HG03108 (cell line): ENCODE data around the gene ERAL1.
"Not testable (repeated sequence)": the region's sequence is repeated elsewhere in the genome, so short reads cannot be mapped to it uniquely, and the experiment has no call there.

Experiments used
- ATAC-seq: cut with Tn5 transposase; IDR thresholded peaks from one replicate; pipeline ENCODE4 v1.9.1; 2021; ENCODE audit warnings: moderate library complexity; ENCODE audit not compliant: unreplicated experiment

ERAL1 gene

DNA sequence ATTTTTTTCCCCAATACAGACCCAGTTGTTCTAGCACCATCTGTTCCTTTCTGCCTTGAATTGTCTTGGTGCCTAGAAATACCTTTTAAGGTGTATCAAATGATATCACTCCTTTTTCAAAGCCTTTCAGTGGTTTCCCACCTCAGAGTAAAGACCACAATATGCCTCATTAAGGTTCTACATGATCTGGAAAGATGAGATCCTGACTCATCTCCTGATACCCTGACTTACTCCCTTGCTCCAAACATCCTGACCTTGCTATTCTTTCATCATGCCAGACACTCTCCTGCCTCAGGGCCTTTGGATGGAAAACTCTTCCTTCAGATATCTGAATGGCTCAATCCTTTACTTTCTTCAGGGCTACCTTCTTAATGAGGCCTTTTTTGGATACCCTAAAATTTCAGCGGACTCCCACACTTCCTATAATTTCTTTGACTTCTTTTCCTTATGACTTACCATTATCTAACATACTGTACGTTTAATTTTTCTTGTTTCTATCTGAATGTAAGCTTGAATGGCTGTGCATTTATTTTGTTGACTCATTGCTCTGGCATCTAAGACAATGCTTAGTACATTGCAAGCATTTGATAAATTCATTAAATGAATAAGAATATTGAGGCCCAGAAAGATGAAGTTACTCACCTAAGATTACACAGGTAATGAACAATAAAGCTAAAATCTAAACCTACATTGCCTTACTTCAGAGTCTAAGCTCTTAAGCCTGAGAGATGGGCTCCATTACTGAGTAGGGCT, 23.5 kb downstream of the ERAL1 start:
- ATAC-seq, result no peak

DNA sequence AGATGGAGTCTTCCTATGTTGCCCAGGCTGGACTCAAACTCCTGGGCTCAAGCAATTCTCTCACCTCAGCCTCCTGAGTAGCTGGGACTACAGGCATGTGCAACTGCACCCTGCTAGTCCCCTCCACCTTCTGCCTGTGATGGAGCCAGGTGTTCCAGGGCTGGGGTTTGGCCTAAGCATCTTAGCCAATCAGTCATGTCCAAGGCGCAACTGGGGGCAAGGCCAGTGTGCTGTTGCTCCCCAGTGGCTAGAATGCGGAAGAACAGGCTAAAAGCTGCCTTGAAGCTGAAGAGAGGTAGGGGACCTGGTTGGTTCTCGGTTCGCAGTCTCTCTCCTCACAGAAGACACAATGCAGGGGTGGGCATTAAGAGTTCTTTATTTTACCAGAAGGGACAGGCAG, 24.2 kb downstream of the ERAL1 start:
- no peak for ATAC-seq

DNA sequence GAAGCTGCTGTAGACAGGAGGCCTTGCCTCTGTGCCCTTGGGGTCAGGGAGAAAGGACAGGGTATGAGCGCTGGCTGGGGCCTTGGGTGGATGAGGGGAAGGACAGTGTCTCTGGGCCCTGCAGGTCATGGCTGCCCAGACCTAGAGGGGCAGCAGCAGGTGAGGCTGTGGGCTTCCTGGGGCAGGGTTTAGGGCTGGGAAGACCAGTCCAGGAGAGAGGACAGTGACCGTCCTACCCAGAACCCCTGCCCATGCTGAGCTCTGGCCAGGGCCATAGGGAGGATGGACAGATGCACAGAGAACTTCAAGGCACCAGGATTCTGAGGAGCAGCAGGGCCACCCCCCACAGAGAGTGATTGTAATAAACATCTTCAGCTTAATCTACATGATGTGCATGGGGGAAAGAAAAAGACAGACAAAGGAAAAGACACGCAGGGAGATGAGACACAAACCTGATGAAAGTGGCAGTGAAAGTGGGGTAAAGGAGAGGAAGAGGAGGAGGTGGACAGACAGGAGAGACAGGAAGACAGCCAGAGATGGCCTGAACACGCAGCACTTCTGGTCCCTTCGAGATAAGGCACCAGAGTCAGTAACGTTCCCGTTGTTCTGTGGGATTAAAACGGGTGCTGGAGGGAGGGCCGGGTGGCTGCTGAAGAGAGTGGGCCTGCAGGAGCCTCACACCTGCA, 25.2 kb downstream of the ERAL1 start:
- ATAC-seq, result no peak

DNA sequence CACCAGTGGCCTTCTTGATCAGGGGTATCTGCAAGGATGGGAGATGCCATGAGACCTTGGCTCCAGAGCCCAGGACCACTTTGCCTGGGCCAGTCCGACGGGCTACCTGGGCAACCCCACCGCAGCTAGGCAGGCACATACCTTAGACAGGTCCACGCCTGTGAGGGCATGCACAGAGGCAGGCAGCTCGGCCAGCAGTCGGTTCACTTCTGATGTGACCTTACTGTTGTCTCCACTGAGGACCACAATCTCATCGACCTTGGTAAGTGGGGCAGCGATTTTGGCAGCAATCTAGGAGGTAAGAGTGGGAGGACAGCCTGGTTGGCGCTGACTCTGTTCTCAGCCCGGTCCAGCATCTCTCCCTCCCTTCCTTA, 25.7 kb downstream of the ERAL1 start:
- no peak for ATAC-seq

DNA sequence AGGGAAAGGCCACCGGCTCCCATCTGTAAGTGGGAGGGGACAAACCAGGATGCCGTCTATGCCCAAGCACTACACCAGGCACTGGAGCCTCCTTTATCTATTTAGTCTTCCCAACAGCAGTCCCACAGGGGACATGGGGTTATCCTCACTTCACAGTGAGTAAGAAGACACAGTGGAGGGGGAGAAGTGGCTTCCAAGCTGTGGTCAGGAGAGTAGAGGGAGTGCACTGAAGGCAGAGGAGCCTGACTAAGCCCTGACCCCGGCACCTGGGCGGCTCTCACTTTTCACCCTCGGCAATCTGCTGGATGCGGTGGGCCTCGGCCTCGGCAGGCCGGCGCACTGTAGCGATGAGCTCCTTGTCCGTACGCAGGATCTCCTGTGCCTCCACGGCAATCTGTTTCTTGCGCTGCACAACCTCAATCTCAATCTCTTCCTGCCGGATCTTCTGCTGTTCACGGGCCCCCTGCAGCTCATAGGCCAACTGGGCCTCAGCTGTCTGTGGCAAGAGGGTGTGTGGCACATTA, 26.8 kb downstream of the ERAL1 start:
- no peak for ATAC-seq

DNA sequence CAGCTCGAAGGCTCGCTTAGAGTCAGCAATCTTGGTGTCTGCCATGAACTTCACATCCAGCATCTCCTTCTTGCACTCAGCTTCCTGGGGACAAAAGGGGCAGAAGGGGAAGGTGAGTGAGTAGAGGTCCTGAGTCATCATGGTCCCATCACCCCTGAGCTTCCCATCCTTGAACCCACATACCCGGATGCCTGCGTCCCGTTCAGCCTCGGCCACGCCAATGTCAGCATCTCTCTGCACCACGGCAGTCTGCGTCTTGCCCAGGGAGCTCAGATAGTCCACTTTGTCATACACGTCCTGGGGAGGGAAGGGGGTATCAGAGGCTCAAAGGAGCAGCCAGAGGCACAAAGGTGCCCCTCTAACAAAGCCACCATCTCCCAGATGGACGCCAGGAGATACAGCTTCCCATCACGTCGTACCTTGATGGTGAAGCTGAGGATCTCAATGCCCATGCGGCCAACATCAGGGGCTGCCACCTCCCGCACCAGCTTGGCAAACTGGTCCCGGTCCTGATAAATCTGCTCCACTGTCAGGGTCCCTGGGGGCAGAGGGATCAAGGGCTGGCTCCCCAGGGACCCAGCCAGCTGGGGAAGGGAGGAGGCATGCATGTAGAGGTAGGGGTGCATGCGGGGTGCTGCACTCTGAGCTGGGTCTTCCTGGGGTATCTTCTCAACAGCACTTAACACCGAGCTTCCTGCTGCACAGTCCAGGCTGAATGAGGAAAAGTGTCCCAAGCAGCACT, 27.5 kb downstream of the ERAL1 start:
- no peak for ATAC-seq

DNA sequence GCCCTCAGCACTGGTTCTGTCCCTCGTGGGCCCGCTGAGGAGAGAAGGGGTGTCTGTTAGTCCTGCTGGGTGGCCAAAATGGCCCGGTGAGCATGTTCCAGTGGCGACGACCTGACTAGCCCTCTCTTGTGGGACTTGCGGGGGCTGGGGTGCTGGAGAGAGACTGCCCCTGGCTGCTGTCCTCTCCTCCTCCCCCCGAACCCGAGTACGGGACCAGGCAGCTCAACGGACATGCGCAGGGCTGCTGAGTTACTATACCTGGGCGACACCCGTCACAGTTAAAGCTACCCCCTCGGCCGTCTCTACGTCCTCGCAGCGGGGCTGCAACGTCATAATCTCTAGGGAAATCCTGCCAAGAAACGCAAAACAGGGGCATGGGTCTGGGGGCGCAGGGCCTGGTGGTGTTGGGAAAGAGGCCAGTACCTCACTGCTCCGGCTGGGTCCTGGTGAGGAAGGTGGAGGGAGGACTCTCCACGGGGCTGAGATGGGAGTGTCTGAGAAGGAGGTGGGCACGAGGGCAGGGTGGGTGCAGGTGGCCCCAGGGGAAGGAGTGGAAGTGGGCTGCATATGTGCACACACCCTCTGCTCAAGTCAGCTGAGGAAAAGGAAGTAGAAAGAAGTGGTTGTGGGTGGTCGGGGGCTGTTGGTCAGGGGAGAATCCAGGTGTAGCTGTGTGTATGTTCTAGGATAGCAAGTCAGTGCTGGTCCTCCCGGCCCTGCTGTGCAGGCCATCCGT, 29.3 kb downstream of the ERAL1 start:
- ATAC-seq, result no peak

DNA sequence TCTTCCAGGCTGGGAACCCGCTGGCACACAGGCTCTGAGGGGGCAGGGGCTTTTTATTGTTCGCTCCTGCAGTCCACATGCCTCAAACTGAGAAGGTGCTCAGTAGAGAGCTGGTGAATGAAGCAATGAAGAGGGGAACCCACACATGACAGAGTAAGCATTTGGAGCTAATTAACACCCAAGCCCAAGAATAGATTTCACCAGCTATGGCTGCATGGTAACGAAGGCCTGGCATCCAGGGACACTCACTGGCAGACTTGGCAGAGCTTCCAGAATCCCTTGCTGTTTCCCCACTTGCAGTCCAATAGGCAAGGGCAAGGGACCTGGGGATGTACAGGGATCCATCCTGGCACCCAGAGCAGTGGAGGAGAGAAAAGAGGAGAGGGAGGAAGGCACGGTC, 30.5 kb downstream of the ERAL1 start:
- no peak for ATAC-seq

DNA sequence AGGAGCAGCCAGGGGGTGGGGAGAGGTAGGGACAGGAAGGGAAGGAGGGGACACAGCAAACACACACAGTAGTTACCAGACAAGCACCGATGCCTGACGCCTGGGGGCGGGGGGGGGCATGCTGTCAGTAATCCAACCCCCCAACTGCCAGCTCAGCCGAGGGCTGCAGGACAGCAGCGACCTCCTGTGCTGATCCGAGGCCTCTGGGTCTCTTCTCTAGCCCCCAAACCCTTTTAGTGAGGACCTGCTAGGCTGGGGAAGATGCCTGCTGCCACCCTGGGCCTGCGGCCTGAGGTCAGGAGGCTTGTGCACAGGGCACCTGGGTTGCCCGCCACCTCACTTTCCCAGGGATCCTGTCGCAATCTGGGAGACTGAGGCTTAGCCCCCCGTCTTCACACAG, 31.1 kb downstream of the ERAL1 start:
- ATAC-seq, result no peak

DNA sequence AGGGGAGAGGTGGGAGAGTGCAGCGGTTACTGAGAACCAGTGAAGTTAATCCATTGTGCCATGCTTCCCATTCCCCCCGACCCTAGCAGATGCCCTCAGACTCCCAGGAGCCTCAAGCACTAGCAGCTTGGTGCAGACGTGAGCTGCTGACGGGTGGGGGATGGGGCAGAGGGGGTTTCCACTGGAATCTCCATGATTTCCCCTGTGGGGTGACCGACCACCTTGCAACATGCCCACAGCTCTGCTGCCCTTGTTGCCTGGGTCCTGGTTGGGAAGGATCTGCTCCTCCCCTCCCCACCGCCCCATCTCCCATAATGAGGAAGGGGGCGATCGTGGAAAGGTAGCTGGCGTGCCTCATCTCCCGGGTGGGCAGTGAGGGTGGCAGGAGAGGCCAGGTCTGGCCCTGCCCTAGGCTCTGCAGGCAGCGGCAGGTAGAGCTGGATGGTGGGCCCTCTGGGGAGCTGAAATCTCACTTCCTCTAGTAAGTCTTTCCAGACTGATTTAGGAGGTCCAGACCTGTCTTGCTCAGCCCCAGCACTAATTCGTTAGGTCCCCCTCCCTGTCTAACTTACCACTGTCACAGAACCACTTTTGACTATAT, 33.2 kb downstream of the ERAL1 start:
- no peak for ATAC-seq

DNA sequence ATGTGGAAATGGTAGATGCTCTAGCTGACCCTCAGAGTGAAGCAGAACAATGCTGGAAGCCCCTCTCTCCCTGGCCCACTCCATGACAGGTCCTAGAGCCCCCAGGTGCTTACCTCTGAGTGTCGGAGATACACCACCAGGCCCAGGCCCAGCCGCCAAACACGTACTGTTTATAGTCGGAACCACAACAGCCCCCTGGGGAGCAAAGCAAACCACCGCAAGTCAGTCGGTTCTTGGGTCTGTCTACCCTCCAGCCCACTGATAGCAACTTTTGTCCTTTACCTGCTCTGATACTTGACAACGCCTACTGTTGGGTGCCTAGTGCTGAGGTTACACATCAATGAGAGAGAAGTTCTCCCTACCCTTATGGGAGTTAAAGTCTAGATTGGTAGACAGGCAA, 34.0 kb downstream of the ERAL1 start:
- no peak for ATAC-seq

DNA sequence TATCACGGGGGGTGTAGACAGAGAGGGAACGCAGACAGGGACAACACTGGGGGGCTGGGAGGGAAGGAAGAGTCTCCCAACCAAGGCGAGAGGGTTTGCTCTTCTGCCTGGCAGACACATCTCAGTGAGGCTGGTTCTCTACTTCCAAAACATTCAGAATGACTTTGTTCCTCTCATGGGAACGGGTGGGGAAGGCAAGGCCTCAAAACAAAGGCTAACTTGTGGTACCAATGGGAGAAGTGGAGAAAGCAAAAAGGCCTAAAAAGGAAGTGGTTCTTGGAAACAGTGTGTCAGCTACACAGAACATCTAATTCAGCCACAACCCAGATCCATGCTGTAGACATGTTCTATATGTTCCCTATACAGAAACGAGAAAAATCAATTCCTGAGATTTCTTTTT, 35.2 kb downstream of the ERAL1 start:
- ATAC-seq, result no peak

DNA sequence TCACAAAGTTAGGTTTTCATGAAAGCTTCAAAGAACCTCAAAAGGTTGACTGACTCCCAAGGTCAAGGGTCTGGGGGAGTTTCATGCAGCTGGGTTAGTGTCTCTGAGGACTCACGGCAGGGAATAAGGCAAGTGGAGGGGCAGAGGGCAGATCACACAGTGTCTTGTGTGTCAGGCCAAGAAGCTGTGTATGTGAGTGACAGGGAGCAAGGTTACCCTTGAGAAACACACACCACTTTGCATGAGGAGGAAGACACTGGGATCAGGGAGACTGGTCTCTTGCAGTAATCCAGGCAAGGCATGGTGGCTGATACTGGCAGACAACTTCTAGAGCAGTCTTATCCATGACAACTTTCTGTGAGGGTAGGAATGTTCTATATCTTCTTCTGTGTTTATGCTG, 36.4 kb downstream of the ERAL1 start:
- ATAC-seq, result no peak

DNA sequence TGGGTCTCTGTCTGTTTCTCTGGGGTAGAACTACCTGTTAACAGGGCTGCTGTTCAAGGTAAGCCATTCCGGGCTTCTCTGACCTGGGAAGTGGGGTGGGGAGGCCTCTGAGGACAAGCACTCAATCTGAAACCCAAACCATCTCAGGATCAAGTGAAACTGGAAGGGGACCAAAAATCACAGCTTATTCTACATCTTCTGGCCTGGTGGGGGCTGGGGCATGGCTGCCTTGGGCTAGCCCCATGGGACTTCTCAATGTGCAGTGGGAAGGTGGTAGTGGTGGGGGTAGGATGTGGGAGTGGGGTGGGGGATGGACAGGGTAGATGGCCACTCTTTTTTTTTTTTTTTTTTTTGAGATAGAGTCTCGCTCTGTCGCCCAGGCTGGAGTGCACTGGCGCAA, 37.2 kb downstream of the ERAL1 start:
- no peak for ATAC-seq

DNA sequence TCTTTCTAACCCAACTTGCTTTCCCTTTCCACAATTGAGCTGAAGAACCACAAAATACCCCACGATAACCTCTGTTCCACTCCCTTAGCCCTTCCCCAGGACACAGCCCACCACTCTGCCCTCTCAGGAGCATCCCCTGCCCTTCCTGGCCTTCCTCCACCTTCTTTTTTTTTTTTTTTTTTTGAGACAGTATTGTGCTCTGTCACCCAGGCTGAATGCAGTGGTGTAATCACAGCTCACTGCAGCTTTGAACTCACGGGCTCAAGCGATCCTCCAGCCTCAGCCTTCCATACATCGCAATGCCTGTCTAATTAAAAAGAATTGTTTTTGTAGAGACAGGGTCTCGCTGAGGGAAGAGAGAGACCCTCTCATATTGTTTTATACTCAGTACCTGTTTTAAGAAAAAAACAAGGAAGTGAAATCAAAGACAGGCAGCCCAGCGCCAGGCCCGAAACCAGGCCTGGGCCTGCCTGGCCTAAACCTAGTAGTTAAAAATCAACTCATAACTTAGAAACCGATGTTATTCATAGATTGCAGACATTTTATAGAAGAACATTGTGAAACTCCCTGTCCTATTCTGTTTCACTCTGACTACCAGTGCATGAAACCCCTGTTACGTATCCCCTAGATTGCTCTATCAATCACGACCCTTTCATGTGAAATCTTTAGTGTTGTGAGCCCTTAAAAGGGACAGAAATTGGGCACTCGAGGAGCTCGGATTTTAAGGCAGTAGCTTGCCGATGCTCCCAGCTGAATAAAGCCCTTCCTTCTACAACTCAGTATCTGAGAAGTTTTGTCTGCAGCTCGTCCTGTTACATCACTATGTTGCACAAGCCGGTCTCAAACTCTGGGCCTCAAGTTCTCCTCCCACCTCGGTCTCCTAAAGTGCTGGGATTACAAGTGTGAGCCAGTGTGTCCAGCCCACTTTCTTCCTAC, 38.7 kb downstream of the ERAL1 start:
- not testable (repeated sequence) for ATAC-seq

DNA sequence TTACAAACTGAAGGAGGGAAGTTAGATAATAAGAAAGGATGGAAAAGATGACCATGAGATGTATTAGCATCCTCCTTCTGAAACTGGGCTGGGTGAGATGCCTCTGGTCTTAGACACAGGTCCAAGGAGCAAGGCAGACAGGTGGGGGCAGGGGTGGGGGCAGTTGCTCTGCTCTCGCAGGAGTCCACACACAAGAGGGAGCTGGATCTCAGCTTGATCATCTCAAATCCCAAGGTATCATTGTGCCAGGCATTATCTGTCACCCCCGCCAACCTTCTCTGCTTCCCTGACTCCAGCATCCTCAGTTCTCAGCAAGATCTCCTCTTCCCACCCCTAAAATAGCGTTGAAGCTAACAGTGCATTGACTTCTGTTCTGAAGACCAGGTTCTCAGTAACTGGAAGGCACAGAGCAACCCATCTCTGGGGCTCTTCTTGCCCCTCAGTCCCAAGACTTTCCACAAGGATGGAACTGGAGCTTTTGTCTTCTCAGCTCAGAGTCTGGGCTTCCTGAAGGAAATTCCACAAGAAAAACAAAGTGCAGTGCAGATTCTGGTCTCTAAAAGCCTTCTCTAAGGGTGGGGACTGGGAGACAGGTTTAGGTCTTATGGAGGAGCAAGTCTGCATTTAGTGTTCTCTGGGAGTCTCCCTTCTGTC, 41.1 kb downstream of the ERAL1 start:
- ATAC-seq, result no peak

DNA sequence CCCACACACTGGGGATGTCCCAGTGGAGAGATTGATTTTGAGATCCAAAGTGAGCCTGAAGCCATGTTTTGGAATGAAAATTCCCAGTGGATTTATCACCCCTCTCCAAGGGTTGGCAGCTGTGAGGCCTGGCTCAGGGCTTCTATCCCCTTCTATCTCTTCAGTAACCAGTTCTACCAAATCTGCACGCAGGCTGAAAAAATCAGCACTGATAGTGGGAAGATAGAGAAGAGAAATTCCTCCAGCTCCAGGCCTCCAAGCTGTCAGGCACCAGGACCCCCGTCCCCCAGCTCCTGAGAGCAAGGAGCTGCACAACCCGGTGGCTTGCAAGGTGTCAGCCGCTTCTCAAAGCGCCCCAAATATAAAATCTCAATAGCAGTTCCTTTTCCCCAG, 41.7 kb downstream of the ERAL1 start:
- ATAC-seq, result no peak

DNA sequence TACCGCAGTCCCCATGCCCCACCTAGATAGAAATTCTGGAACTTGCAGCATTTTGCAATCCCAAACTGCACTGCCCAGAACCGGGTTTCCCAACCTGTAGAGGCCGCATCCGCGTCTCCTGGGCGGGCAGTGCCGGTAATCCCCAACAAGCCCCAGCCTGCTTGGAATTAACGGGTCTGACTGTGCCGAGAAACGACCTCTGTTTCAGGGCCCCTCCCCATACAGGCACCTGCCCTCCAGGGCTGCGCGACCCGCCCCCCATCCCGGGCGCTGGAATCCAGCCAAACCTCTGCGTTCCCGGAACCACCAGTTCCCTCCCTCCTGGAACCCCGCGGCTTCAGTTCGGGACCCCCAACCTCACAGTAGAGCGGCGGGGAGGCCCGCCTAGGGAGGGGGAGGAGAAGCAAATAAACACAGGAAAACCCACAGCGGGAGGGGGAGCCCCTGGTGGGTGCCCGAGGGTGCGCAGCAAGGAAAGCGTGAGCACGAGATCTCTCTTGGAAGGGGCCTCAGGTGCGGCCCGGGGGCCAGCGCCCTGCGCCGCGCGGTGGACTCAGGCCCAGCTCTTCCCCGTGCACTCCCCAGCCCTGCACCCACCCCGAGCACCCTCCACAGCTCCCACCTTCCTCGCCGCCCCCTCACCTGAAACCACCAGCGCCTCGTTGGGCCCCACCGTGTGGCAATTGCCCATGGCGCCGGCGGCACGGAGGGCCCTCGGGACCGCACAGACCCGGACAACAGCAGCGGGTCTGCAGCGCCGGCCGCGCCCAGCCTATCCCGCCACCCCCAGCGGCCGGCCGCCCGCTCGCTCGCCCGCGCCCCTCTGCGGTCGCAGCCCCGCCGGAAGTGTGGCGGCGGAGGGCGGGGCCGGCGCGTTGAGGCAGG, 42.3 kb downstream of the ERAL1 start, which contains the start of gene FLOT2:
TSS of gene FLOT2 (minus strand) at position 850 of the 885 bp plus-strand sequence. CDS start at position 691, 159 bp downstream.
- no peak for ATAC-seq
